HepG2 (cell line): ENCODE measurements around the gene BCL2L11.

Source experiments
- CHD4 ChIP-seq: fragments of 200-600 bp; sonication (generic); IDR thresholded peaks from 2 replicates; pipeline ENCODE4 v1.7.0; 2017; ENCODE audit warnings: mild to moderate bottlenecking, low read length, borderline replicate concordance
- HDAC1 ChIP-seq: sonication (generic); formaldehyde crosslinking; IDR thresholded peaks from 2 replicates; pipeline ENCODE4 v1.5.1; 2020; ENCODE audit warnings: mild to moderate bottlenecking, missing genetic modification reagents
- HDAC2 ChIP-seq: sonication (generic); formaldehyde crosslinking; IDR thresholded peaks from 2 replicates; pipeline ENCODE4 v1.4.0; 2020; ENCODE audit warnings: missing genetic modification reagents
- KMT2B ChIP-seq: IDR thresholded peaks from 2 replicates; pipeline ENCODE4 v1.6.1; 2016; ENCODE audit warnings: missing genetic modification reagents, missing compliant biosample characterization
- MYC ChIP-seq: sonication (generic); formaldehyde crosslinking; IDR thresholded peaks from 2 replicates; pipeline ENCODE4 v1.9.0; 2021; ENCODE audit warnings: missing genetic modification reagents, borderline replicate concordance
- PTBP1 ChIP-seq: fragments of 200-400 bp; formaldehyde crosslinking; IDR thresholded peaks from 2 replicates; pipeline ENCODE4 v1.6.1; 2018; ENCODE audit warnings: low read length, low read depth; ENCODE audit not compliant: poor library complexity, severe bottlenecking
- SMC3 ChIP-seq: IDR thresholded peaks from 2 replicates; pipeline ENCODE4 v1.6.1; 2011; ENCODE audit warnings: low read length, improper control_type of control experiment
- ZBTB7A ChIP-seq: sonication (generic); formaldehyde crosslinking; IDR thresholded peaks from 2 replicates; pipeline ENCODE4 v1.8.0; 2022; ENCODE audit warnings: mild to moderate bottlenecking, missing genetic modification reagents
- ZNF282 ChIP-seq: fragments of 450-650 bp; IDR thresholded peaks from 2 replicates; pipeline ENCODE4 v1.6.1; 2018; ENCODE audit not compliant: partially characterized antibody
- ZNF333 ChIP-seq: sonication (generic); formaldehyde crosslinking; IDR thresholded peaks from 2 replicates; pipeline ENCODE4 v1.4.0; 2020; ENCODE audit warnings: mild to moderate bottlenecking, missing genetic modification reagents, borderline replicate concordance
- TF ChIP-seq, protein P1 (sequence below): sonication (generic); formaldehyde crosslinking; IDR thresholded peaks from 2 replicates; pipeline ENCODE4 v1.4.0; 2020; ENCODE audit warnings: mild to moderate bottlenecking, missing genetic modification reagents
- TF ChIP-seq, protein P2 (sequence below): sonication (generic); formaldehyde crosslinking; IDR thresholded peaks from 2 replicates; pipeline ENCODE4 v1.4.0; 2020; ENCODE audit warnings: missing genetic modification reagents
- TF ChIP-seq, protein P3 (sequence below): sonication (generic); formaldehyde crosslinking; IDR thresholded peaks from 2 replicates; pipeline ENCODE4 v1.4.0; 2020; ENCODE audit warnings: missing genetic modification reagents
- TF ChIP-seq, protein P4 (sequence below): sonication (generic); formaldehyde crosslinking; IDR thresholded peaks from 2 replicates; pipeline ENCODE4 v1.4.0; 2020; ENCODE audit warnings: low read depth, mild to moderate bottlenecking, missing genetic modification reagents

DNA sequence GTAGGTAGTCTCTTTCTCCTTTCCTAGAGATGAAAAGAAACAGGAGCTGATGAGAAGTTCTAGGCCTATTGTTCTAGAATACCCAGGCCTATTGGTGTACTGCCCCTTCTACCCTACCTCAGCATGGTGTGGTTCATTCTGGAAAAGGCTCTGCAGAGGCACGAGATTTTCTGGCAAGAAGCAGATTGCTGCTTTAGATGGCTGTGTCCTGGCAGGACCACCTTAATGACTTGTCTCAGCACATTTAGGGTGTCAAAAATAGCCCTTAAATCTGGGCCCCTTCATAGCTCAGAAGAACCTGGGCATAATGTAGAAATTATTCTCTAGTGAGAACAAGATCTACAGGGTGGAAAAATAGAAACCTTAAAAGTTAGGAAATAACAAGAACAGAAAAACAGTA lies 87.9 kb downstream of the BCL2L11 start:
- TF ChIP-seq, protein P1, sequence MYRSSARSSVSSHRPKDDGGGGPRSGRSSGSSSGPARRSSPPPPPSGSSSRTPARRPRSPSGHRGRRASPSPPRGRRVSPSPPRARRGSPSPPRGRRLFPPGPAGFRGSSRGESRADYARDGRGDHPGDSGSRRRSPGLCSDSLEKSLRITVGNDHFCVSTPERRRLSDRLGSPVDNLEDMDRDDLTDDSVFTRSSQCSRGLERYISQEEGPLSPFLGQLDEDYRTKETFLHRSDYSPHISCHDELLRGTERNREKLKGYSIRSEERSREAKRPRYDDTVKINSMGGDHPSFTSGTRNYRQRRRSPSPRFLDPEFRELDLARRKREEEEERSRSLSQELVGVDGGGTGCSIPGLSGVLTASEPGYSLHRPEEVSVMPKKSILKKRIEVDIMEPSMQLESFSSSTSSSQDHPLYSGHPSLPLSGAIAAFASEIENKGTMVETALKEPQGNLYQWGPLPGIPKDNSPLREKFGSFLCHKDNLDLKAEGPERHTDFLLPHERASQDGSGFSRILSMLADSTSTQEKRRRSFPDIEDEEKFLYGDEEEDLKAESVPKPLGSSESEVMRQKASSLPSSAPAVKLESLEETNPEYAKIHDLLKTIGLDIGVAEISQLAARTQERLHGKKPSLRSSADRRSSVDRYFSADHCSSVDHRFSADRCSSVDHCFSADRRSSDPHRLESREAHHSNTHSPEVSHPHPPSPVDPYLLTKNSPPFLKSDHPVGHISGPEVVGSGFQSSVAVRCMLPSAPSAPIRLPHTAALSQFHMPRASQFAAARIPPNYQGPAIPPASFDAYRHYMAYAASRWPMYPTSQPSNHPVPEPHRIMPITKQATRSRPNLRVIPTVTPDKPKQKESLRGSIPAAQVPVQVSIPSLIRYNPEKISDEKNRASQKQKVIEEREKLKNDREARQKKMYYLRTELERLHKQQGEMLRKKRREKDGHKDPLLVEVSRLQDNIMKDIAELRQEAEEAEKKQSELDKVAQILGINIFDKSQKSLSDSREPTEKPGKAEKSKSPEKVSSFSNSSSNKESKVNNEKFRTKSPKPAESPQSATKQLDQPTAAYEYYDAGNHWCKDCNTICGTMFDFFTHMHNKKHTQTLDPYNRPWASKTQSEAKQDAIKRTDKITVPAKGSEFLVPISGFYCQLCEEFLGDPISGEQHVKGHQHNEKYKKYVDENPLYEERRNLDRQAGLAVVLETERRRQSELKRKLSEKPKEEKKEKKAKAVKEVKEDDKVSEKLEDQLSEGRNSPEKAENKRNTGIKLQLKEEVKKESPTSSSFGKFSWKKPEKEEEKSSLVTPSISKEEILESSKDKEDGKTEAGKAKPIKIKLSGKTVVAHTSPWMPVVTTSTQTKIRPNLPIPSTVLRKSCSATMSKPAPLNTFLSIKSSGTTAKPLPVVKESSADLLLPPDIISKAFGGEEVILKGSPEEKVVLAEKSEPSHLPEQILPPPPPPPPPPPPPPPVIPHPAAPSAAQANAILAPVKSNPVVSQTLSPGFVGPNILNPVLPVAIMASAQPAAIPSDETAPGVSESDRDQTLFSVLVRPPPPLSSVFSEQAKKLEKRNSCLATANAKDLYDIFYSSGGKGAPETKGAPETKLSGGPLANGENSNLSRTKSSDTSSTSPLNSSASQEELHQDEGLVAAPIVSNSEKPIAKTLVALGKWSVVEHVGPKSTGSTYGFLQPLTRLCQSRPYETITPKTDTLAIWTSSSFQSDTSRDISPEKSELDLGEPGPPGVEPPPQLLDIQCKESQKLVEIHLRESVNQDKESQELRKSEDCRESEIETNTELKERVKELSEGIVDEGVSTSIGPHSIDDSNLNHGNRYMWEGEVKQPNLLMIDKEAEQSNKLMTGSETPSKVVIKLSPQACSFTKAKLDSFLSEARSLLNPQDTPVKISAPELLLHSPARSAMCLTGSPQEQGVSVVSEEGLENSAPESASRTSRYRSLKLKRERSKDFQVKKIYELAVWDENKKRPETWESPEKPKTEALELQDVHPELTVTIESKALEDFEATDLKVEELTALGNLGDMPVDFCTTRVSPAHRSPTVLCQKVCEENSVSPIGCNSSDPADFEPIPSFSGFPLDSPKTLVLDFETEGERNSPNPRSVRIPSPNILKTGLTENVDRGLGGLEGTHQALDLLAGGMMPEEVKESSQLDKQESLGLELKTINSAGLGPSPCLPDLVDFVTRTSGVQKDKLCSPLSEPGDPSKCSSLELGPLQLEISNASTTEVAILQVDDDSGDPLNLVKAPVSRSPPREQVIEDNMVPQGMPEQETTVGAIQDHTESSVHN = no peak
- TF ChIP-seq, protein P2, sequence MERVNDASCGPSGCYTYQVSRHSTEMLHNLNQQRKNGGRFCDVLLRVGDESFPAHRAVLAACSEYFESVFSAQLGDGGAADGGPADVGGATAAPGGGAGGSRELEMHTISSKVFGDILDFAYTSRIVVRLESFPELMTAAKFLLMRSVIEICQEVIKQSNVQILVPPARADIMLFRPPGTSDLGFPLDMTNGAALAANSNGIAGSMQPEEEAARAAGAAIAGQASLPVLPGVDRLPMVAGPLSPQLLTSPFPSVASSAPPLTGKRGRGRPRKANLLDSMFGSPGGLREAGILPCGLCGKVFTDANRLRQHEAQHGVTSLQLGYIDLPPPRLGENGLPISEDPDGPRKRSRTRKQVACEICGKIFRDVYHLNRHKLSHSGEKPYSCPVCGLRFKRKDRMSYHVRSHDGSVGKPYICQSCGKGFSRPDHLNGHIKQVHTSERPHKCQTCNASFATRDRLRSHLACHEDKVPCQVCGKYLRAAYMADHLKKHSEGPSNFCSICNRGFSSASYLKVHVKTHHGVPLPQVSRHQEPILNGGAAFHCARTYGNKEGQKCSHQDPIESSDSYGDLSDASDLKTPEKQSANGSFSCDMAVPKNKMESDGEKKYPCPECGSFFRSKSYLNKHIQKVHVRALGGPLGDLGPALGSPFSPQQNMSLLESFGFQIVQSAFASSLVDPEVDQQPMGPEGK (CRISPR knock-in tag) = no peak
- TF ChIP-seq, protein P3, sequence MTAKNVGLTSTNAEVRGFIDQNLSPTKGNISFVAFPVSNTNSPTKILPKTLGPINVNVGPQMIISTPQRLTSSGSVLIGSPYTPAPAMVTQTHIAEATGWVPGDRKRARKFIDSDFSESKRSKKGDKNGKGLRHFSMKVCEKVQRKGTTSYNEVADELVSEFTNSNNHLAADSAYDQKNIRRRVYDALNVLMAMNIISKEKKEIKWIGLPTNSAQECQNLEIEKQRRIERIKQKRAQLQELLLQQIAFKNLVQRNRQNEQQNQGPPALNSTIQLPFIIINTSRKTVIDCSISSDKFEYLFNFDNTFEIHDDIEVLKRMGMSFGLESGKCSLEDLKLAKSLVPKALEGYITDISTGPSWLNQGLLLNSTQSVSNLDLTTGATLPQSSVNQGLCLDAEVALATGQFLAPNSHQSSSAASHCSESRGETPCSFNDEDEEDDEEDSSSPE (CRISPR knock-in tag) = no peak
- TF ChIP-seq, protein P4, sequence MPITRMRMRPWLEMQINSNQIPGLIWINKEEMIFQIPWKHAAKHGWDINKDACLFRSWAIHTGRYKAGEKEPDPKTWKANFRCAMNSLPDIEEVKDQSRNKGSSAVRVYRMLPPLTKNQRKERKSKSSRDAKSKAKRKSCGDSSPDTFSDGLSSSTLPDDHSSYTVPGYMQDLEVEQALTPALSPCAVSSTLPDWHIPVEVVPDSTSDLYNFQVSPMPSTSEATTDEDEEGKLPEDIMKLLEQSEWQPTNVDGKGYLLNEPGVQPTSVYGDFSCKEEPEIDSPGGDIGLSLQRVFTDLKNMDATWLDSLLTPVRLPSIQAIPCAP (CRISPR knock-in tag) = no peak
- TF ChIP-seq ZNF333 (CRISPR knock-in tag) = no peak
- TF ChIP-seq SMC3 = no peak
- no peak for TF ChIP-seq CHD4
- TF ChIP-seq ZBTB7A (CRISPR knock-in tag) = no peak
- no peak for TF ChIP-seq MYC (CRISPR knock-in tag)
- TF ChIP-seq PTBP1 = no peak
- no peak for TF ChIP-seq HDAC2
- TF ChIP-seq HDAC1 (CRISPR knock-in tag) = no peak
- no peak for TF ChIP-seq ZNF282
- TF ChIP-seq KMT2B (CRISPR knock-in tag) = no peak
